ENCODE data around the gene EPC2. TPM values are rescaled to one million over a fixed set of nuclear protein-coding genes. Genes with fewer than 3 reads are reported as not detected.

The EPC2 gene
- total and polyA plus RNA-seq, 2 donors = 18.9 to 80.9 TPM

DNA sequence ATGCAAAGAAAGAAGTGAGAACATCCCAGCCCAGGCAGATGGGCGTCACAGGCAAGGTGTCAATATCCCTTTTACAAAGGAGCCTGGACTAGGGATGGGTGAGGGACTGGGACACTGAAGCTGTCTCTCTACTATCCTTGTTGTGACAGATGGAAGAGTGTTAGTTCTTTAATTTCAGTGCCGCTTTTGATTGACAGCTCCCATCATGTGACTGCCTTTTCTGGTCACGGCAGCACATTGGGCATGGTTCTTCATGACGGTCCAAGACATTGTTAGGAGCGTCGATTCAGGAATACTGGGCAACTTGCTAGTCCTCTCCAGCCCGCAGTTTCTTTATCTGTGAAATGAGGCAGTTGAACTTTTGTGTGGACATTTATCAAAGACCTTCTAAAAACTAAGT lies 188.1 kb downstream of the EPC2 start:
- WGBS = 94% methylated on average over 7 of the region's 7 CpGs
- no peak overlapping the region for H3K4me3 ChIP-seq (ENCODE audit: low read depth, low read length)
- H3K4me1 ChIP-seq (ENCODE audit: insufficient read depth) = no peaks in the 10 kb centered on the region
- H3K36me3 ChIP-seq (ENCODE audit: insufficient read depth) = no peaks in the 10 kb centered on the region
- no peak for DNase-seq (ENCODE audit: extremely low spot score)
- H3K27ac ChIP-seq (ENCODE audit: low read depth) = no peak overlapping the region

Small RNAs within 50 kb of the gene (small RNA-seq; reads per million reads assigned to genes)
- gene RNU2-9P = not detected
- not detected for gene RPS29P8

Other genes with a start within 250 kb of the EPC2 start
- 10.8 TPM for gene KIF5C, start 230.5 kb downstream of the EPC2 start, total RNA-seq
- 2.8 TPM for gene KIF5C, start 230.5 kb downstream of the EPC2 start, polyA plus RNA-seq

Data from urinary bladder (tissue), 4 donors.